HTERT RPE-1 (cell line): ENCODE data around the gene BFSP1.

Experiments
- in situ Hi-C: fragments of 300-500 bp; cut with MboI; formaldehyde crosslinking; loops from 4 replicates; pipeline ENCODE4 v1.14.3; 2020; ENCODE audit warnings: low sequenced_read_pairs

Gene BFSP1

GRCh38 chr20:17523326-17523725, 7.9 kb downstream of the BFSP1 start:
- in situ Hi-C loops = no loop called here

DNA sequence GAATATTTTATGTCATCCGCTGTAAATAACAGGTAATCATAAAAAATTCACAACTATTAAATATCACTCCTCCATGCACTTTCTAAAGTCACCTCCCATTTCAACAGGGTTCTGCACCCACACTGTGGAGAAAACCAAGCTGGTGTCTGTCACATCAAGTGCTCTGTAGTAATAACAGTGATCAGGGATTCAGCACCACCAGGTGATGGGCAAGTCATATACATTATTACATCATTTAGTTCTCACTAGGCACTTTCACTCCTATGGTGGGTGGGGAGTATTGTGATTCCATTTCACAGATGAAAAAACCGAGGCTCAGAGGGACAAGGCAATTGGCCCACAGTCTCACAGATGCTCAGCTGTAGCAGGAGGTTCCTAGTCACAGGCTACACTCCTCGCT, 8.7 kb downstream of the BFSP1 start:
- in situ Hi-C loops = no loop called here

DNA sequence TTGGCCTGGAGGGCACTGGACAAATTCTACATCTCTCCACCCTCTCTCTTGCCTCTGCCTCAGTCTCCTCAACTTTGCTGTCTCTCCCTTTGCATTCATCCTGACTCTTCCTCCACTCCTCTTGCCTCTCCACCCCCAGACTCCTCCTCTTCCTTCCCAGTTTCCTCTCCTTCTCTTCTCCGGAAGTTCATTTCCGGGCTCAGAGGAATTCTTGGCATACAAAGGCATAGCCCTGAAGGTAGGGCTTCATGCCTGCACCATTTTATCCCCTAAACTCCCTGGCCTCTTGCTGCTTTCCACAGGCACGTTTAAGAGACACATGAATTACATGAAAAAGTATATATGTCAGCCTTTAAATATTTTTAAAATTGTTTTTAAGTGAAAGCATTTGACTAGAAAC, 10.6 kb downstream of the BFSP1 start:
- in situ Hi-C loops = no loop called here

DNA sequence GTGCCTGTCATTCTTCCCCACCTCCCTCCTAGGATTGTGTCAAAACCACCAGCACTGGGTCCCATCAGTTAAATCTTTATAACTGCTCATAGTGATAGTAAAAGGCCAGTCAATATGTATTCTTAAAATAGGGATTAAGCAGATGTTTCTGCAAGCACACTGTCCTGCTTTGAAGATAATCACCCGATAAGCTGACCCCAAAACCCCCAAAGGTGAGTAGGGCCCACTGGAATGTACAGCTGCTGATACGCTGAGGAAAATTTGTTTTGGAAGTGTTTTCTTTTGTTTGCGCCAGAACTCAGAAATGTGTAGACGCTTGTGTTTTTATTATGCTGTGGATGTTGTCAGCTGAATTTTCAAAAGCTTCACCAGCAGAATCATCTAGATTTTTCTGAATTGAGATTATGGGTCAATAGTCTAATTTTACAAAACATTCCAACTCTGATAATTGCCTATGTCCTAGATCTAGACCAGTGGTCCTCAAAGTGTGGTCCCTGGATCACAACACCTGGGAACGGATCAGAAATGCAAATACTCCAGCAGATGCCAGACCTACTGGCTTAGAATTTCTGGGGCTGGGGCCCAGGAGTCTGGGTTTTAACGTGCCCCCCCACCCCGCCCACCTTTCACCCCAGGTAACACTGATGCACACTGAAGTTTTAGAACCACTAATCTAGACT, 11.4 kb downstream of the BFSP1 start:
- in situ Hi-C loops = no loop called here

- in situ Hi-C loops = no loop called here
Observed at GRCh38 chr20:17518339-17519052, 12.7 kb downstream of the BFSP1 start.

GRCh38 chr20:17515053-17515452, 16.1 kb downstream of the BFSP1 start:
- in situ Hi-C loops = no loop called here

GRCh38 chr20:17513939-17514338, 17.2 kb downstream of the BFSP1 start:
- in situ Hi-C loops = no loop called here

GRCh38 chr20:17511401-17511800, 19.8 kb downstream of the BFSP1 start:
- in situ Hi-C loops = no loop called here

- in situ Hi-C loops = no loop called here
Observed at GRCh38 chr20:17510548-17510947, 20.6 kb downstream of the BFSP1 start.

DNA sequence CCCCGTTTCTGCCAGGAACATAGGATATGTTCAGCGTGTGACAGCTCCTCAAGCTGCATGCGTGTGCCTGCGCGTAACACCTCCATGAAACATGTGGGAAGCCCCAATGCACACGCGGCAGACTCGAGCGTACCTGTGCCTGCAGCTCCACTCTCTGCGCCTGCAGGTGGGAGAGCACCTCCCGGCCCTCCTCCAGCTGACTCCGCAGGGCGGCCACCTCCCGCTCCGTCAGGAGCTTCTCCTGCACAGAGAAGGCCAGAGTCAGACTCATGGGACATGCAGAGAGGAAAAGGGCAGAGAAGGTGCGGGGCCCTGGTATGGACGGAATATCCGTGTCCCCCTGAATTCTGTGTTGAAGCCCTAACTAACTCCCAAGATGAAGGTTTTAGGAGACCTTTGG, 22.4 kb downstream of the BFSP1 start:
- in situ Hi-C loops = no loop called here

DNA sequence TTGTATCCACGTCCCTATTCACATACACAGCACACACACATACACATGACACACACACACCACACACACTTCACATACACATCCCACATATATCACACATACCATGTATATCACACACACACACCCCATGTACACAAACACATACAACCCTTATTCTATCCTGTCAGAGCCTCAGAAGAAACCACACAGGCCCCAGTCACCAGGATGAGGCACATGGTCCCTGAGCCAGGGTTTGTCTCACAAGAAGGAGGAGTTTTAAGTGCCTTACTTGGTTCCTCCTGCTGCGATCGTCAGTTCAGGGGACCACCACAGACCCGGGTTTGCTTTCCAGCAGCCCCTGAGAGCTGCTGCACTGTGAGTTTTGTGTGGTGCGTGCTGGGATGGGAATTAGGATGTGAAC, 23.6 kb downstream of the BFSP1 start:
- in situ Hi-C loops = no loop called here

GRCh38 chr20:17507032-17507431, 24.1 kb downstream of the BFSP1 start:
- in situ Hi-C loops = no loop called here

DNA sequence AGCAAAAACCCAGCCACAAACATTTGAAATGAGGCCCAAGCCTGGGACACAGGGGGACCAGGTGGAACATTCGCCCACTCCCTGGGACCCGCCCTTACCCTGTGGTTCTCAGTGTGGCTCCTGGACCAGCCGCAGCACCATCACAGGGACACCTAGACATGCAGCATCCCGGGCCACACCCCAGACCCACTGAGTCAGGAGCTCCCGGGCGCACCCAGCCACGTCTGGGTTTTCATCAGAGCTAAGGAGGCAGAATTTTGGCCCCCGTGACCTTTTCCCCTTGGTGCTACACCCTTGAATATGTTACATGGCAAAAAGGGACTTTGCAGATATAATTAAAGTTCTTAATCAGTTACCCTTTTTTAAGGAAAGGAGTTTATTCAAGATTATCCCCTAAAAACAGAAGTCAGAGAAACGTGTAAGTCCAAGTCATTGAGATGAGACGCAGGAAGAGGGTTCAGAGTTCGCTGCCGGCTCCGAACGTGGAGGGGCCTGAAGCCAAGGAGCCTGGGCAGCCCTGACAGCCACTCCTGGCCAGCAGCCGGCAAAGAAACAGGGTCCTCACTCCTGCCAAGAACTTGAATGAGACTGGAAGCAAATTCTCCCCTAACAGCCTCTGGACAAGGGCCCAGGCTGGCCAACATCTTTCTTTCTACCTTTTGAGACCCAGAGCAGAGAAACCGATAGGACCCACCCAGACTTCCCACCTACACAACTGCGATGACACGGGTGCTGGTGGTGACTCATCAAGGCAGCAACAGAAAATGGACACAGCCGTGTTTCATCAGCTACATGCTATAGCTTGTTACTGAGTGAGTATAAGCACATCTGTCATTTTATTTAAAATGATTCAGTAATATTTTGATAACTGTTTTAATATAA, 25.3 kb downstream of the BFSP1 start:
- in situ Hi-C loops = no loop called here

- in situ Hi-C loops = no loop called here
Observed at GRCh38 chr20:17504898-17505635, 26.1 kb downstream of the BFSP1 start.

- in situ Hi-C loops = no loop called here
Observed at GRCh38 chr20:17504066-17504897, 26.9 kb downstream of the BFSP1 start.

GRCh38 chr20:17503301-17504065, 27.7 kb downstream of the BFSP1 start:
- in situ Hi-C loops = no loop called here

DNA sequence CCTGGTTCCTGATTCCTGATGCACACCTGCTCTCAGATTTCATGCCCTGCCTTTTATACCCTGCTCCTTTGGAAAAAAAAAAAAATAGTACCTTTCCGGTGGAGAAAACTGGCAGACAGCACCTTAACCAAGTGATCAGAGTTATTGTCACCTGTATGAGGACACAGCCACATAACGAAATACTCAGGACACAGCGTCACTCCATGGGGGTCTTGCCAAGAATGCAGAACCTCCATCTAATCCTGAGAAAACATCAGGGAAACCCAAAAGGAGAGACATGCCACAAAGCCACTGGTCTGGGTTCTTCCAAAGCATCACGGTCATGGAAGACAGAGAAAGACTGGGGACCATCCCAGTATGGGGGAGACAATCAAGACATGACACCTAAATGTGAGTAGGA, 29.1 kb downstream of the BFSP1 start:
- in situ Hi-C loops = no loop called here

GRCh38 chr20:17501701-17502100, 29.5 kb downstream of the BFSP1 start:
- in situ Hi-C loops = no loop called here

DNA sequence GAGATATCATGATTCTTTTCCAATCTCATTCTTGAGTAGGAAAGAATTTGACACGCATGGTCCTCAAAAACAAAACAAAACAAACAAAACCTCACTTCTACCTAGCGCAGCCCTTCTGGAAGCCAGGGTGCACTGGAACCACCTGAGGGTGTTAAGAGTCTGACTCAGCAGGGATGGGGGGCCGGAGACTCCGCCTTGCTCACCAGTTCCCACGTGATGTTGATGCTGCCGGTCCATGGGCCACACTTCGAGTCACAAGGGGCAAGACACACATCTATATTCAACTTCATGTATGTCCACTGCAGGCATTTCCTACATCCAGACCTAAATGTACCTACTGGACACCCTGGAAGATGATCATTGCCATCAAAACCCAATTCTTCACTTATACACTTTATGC, 30.4 kb downstream of the BFSP1 start:
- in situ Hi-C loops = no loop called here
